Measurements from ENCODE around the gene EEPD1. TPM values are rescaled to one million over a fixed set of nuclear protein-coding genes. Genes with fewer than 3 reads are reported as not detected.
A peak's percentile ranks its signal among the peaks of the same experiment; 100 is the strongest.

EEPD1 gene
- total RNA-seq, 1 donor = 9.0 TPM

DNA sequence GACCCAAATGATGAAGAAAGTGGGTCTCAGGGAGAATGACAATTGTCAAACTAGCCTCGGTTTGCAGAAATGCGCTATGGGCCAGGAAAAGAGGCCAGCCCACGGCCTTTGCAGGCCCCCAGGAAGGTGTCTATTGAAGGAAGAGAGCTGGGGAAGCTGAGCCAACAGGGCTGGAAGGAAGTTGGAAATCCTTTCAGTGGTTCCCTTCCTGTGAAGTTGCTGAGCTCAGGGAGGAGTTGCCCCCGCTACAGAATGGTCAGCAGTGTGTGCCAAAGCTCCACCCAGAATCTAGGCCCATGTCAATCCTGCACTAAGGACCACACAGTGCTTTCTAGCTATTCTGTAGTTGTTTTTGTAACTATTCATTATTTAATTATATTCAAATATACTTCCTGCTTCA is 145.1 kb downstream of the EEPD1 start:
- Histone ChIP-seq H3K9me3 (ENCODE audit: low read depth, low read length) (no peaks in the 10 kb centered on the region), H3K27me3 (ENCODE audit: insufficient read depth, low read length) (no peaks in the 10 kb centered on the region), H3K79me2 (ENCODE audit: insufficient read depth, low read length) (no peaks in the 10 kb centered on the region), H3K4me1 (ENCODE audit: insufficient read depth, low read length) (peaks cover 13% of the 10 kb centered on the region), H3K36me3 (ENCODE audit: insufficient read depth, low read length) (no peaks in the 10 kb centered on the region), H2AFZ (ENCODE audit: low read length) (no peak overlapping the region), H3K4me3 (ENCODE audit: insufficient read depth, low read length) (no peak overlapping the region), H3K27ac (ENCODE audit: low read depth, low read length) (no peak overlapping the region), H3K4me2 (ENCODE audit: insufficient read depth, low read length) (no peak overlapping the region), H4K20me1 (ENCODE audit: insufficient read depth, low read length) (no peaks in the 10 kb centered on the region)
- no peak for DNase-seq (ENCODE audit: insufficient read length, low spot score, missing footprints)
- TF ChIP-seq, protein P1, sequence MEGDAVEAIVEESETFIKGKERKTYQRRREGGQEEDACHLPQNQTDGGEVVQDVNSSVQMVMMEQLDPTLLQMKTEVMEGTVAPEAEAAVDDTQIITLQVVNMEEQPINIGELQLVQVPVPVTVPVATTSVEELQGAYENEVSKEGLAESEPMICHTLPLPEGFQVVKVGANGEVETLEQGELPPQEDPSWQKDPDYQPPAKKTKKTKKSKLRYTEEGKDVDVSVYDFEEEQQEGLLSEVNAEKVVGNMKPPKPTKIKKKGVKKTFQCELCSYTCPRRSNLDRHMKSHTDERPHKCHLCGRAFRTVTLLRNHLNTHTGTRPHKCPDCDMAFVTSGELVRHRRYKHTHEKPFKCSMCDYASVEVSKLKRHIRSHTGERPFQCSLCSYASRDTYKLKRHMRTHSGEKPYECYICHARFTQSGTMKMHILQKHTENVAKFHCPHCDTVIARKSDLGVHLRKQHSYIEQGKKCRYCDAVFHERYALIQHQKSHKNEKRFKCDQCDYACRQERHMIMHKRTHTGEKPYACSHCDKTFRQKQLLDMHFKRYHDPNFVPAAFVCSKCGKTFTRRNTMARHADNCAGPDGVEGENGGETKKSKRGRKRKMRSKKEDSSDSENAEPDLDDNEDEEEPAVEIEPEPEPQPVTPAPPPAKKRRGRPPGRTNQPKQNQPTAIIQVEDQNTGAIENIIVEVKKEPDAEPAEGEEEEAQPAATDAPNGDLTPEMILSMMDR (IDR thresholded peaks at IDR 0.05; ENCODE audit: extremely low read depth, low read depth, low read length) = no peak

DNA sequence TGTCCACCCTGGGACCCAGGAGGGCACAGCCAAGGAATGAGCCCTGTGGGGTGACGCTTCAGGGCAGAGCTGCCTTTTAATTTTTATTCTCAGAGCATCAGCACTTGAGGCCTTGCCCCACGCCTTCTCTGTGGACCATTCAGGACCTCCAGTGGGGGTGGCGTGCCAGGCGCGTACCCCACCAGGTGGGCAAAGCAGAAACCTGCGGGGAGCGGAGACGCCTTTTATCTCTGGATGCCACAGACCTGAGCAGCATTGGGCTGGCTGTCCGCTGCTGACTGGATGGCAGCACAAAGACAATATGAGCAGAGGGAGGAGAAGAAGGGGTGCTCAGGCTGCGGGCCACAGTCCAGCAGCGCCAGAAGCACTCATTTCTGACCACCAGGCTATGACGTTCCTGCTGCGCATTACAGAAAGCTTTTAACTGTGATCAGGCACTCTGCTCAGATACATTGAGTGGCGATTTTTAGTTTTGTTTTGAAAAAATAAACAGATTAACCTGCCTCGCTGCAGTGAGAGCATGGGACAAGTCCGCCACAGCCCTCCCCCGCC is 146.2 kb downstream of the EEPD1 start:
- H3K27ac ChIP-seq (ENCODE audit: low read depth, low read length) = no peak overlapping the region
- TF ChIP-seq, protein P1 (IDR thresholded peaks at IDR 0.05; ENCODE audit: extremely low read depth, low read depth, low read length) = no peak
- DNase-seq (ENCODE audit: insufficient read length, low spot score, missing footprints) = no peak
- H3K4me2 ChIP-seq (ENCODE audit: insufficient read depth, low read length) = no peak overlapping the region
- H3K4me3 ChIP-seq (ENCODE audit: insufficient read depth, low read length) = no peak overlapping the region
- H3K4me1 ChIP-seq (ENCODE audit: insufficient read depth, low read length) = peaks cover 24% of the 10 kb centered on the region
- no peaks in the 10 kb centered on the region for H3K9me3 ChIP-seq (ENCODE audit: low read depth, low read length)
- H3K27me3 ChIP-seq (ENCODE audit: insufficient read depth, low read length) = no peaks in the 10 kb centered on the region
- H3K36me3 ChIP-seq (ENCODE audit: insufficient read depth, low read length) = no peaks in the 10 kb centered on the region
- peaks cover 6% of the 10 kb centered on the region for H4K20me1 ChIP-seq (ENCODE audit: insufficient read depth, low read length)
- no peak overlapping the region for H2AFZ ChIP-seq (ENCODE audit: low read length)
- no peaks in the 10 kb centered on the region for H3K79me2 ChIP-seq (ENCODE audit: insufficient read depth, low read length)

DNA sequence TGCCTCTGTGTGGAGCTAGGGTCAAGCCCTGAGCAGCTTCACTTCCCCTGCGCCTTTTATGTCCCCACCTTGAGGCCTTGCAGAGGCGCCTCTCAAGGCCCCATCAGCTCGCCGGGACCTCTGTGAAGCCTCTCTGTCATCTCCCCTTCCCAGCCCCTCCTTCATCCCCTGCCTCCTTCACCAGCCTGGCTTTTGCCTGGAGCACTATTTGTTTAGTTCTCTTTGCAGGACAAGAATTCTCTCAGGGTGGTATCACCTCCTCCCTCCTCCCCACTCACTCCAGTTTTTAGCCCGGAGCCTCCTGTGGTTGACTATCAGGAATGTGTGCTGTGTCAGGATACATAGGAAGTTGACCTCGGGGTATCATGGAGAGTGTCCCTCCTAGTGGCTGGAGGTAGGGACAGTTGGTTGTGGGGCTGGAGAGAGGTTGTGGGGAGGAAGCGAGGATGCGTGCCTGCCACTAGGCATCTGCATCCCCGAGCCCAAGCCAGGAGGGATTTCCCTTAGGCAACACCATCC is 146.8 kb downstream of the EEPD1 start:
- no peak overlapping the region for H3K4me3 ChIP-seq (ENCODE audit: insufficient read depth, low read length)
- no peaks in the 10 kb centered on the region for H3K79me2 ChIP-seq (ENCODE audit: insufficient read depth, low read length)
- no peak overlapping the region for H3K4me2 ChIP-seq (ENCODE audit: insufficient read depth, low read length)
- H3K9me3 ChIP-seq (ENCODE audit: low read depth, low read length) = no peaks in the 10 kb centered on the region
- TF ChIP-seq, protein P1 (IDR thresholded peaks at IDR 0.05; ENCODE audit: extremely low read depth, low read depth, low read length) = no peak
- no peaks in the 10 kb centered on the region for H3K36me3 ChIP-seq (ENCODE audit: insufficient read depth, low read length)
- H3K4me1 ChIP-seq (ENCODE audit: insufficient read depth, low read length) = peaks cover 27% of the 10 kb centered on the region
- no peak overlapping the region for H3K27ac ChIP-seq (ENCODE audit: low read depth, low read length)
- H3K27me3 ChIP-seq (ENCODE audit: insufficient read depth, low read length) = no peaks in the 10 kb centered on the region
- H2AFZ ChIP-seq (ENCODE audit: low read length) = no peak overlapping the region
- DNase-seq (ENCODE audit: insufficient read length, low spot score, missing footprints) = no peak
- peaks cover 6% of the 10 kb centered on the region for H4K20me1 ChIP-seq (ENCODE audit: insufficient read depth, low read length)

DNA sequence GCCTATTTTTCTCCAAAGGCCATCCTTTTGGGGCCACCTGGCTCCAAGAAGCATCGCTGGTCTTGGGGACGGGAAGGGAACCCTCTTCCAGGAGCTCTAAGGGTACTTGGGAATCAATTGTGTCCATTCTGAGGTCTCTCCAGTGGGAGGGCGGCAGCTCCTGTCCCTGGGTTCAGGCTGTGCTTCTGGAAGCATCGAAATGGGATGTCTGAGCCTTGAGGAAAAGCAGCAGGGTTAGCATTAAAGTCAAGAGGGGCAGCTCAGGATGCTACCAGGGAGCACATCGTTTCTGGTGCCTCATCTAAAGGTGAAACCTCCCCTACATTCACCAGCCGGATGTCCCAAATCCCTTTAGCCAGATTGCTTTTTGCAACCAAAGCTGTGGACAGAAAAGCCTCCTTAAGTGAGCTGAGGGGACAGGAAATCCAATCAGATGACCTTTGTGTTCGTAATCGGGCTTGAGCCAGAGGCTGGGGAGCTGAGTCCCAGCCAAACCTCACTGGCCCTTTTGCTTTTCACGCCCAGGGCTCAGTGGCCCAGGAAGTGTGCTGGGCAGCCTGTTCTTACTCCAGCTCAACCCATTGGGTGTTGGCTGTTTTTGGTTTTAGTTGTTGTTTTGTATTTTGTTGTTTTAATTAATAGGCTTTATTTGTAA is 147.8 kb downstream of the EEPD1 start:
- no peak overlapping the region for H3K27ac ChIP-seq (ENCODE audit: low read depth, low read length)
- H3K27me3 ChIP-seq (ENCODE audit: insufficient read depth, low read length) = no peaks in the 10 kb centered on the region
- H3K4me1 ChIP-seq (ENCODE audit: insufficient read depth, low read length) = peaks cover 27% of the 10 kb centered on the region
- H3K9me3 ChIP-seq (ENCODE audit: low read depth, low read length) = no peaks in the 10 kb centered on the region
- TF ChIP-seq, protein P1 (IDR thresholded peaks at IDR 0.05; ENCODE audit: extremely low read depth, low read depth, low read length) = no peak
- DNase-seq (ENCODE audit: insufficient read length, low spot score, missing footprints) = peak; percentile 72
- H3K79me2 ChIP-seq (ENCODE audit: insufficient read depth, low read length) = no peaks in the 10 kb centered on the region
- no peak overlapping the region for H2AFZ ChIP-seq (ENCODE audit: low read length)
- H3K4me2 ChIP-seq (ENCODE audit: insufficient read depth, low read length) = no peak overlapping the region
- no peaks in the 10 kb centered on the region for H3K36me3 ChIP-seq (ENCODE audit: insufficient read depth, low read length)
- no peak overlapping the region for H3K4me3 ChIP-seq (ENCODE audit: insufficient read depth, low read length)
- H4K20me1 ChIP-seq (ENCODE audit: insufficient read depth, low read length) = peaks cover 6% of the 10 kb centered on the region
